Astrocyte (in vitro differentiated cells and primary cell): Measurements from ENCODE around the gene TBPL1. TPM values are rescaled to one million over a fixed set of nuclear protein-coding genes. Genes with fewer than 3 reads are reported as not detected.
A peak's percentile ranks its signal among the peaks of the same experiment; 100 is the strongest.

Experiments
- DNase-seq: peaks from one replicate; pipeline ENCODE4 v3.0.0-alpha.2; 2010; ENCODE audit warnings: low read depth
- FAIRE-seq: peaks from 2 replicates; lab custom pipeline; 2011; peaks lifted over from hg19 to GRCh38; lab: Jason Lieb, UNC
- H2AFZ ChIP-seq: 2 replicates; pipeline ENCODE4 v1.6.0; 2012; ENCODE audit warnings: low read depth, low read length, inconsistent platforms
- H3K27ac ChIP-seq: 2 replicates; pipeline ENCODE4 v1.5.1; 2011; ENCODE audit warnings: low read depth, low read length, inconsistent platforms
- H3K27me3 ChIP-seq: 2 replicates; pipeline ENCODE4 v1.6.0; 2011; ENCODE audit warnings: low read length, inconsistent platforms; ENCODE audit not compliant: insufficient read depth
- H3K36me3 ChIP-seq: 2 replicates; pipeline ENCODE4 v1.5.1; 2011; ENCODE audit warnings: low read length, inconsistent platforms; ENCODE audit not compliant: insufficient read depth
- H3K4me1 ChIP-seq: 2 replicates; pipeline ENCODE4 v1.5.1; 2011; ENCODE audit warnings: low read length, inconsistent platforms; ENCODE audit not compliant: insufficient read depth
- H3K4me2 ChIP-seq: 2 replicates; pipeline ENCODE4 v1.6.0; 2012; ENCODE audit warnings: low read length, inconsistent platforms
- H3K4me3 ChIP-seq: 2 replicates; pipeline ENCODE4 v1.5.1; 2011; ENCODE audit warnings: low read depth, mild to moderate bottlenecking, low read length, inconsistent platforms; ENCODE audit not compliant: insufficient read depth
- H3K79me2 ChIP-seq: 2 replicates; pipeline ENCODE4 v1.6.0; 2012; ENCODE audit warnings: mild to moderate bottlenecking, low read length, inconsistent platforms; ENCODE audit not compliant: insufficient read depth
- H3K9ac ChIP-seq: 2 replicates; pipeline ENCODE4 v1.6.0; 2012; ENCODE audit warnings: mild to moderate bottlenecking, low read length, inconsistent platforms
- H3K9me3 ChIP-seq: 2 replicates; pipeline ENCODE4 v1.5.1; 2012; ENCODE audit warnings: low read depth, mild to moderate bottlenecking, low read length, inconsistent platforms; ENCODE audit not compliant: insufficient read depth
- H4K20me1 ChIP-seq: 2 replicates; pipeline ENCODE4 v1.6.0; 2012; ENCODE audit warnings: low read length, inconsistent platforms; ENCODE audit not compliant: insufficient read depth
- H3K27ac Mint-ChIP-seq: one replicate; pipeline ENCODE4 v1.8.0; 2021; ENCODE audit warnings: mild to moderate bottlenecking, mixed read lengths; ENCODE audit not compliant: unreplicated experiment
- H3K27me3 Mint-ChIP-seq: one replicate; pipeline ENCODE4 v1.8.0; 2021; ENCODE audit warnings: low read depth, mixed read lengths; ENCODE audit not compliant: unreplicated experiment
- H3K36me3 Mint-ChIP-seq: one replicate; pipeline ENCODE4 v1.8.0; 2021; ENCODE audit warnings: low read depth, mixed read lengths; ENCODE audit not compliant: unreplicated experiment
- H3K4me1 Mint-ChIP-seq: one replicate; pipeline ENCODE4 v1.8.0; 2021; ENCODE audit warnings: low read depth, mixed read lengths; ENCODE audit not compliant: unreplicated experiment
- H3K4me3 Mint-ChIP-seq: one replicate; pipeline ENCODE4 v1.8.0; 2021; ENCODE audit warnings: mild to moderate bottlenecking, moderate library complexity, mixed read lengths; ENCODE audit not compliant: unreplicated experiment
- H3K9me3 Mint-ChIP-seq: one replicate; pipeline ENCODE4 v1.8.0; 2021; ENCODE audit warnings: mild to moderate bottlenecking, mixed read lengths; ENCODE audit not compliant: unreplicated experiment
- CTCF ChIP-seq: IDR thresholded peaks from 2 replicates; pipeline ENCODE4 v1.5.1; 2011; ENCODE audit warnings: low read depth, mild to moderate bottlenecking, inconsistent platforms, low read length, moderate library complexity; ENCODE audit not compliant: insufficient read depth
- EZH2 ChIP-seq: IDR thresholded peaks from 2 replicates; pipeline ENCODE4 v1.6.1; 2012; ENCODE audit warnings: mild to moderate bottlenecking, low read length, inconsistent platforms; ENCODE audit not compliant: insufficient read depth
- total RNA-seq: library from RNA; stranded (reverse); gene quantifications from 2 replicates; pipeline ENCODE4 v1.2.1, GENCODE V29; 2021

The TBPL1 gene
- total RNA-seq, 1 donor from 2014 or later, result 54.0 TPM

DNA sequence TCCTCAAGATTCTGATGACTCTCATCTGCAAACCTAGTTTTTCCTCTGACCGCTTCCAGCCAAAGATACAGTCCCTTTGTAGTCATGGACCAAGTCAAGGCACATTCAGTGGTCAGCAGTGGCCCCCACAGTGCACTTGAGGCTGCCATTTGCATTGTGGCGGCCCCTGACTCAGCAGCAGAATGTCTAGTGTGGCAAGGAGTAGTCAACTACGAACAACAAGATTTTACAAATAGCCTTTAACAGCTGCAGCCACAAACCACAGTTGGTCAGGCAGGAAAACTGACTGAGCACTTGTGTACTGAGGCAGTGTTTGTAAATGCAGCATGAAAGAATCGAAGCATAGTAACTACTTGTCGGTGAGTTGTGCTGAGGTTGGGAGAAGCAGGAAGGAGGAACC is 49.8 kb downstream of the TBPL1 start:
- TF ChIP-seq EZH2 (no peak), CTCF (no peak)
- H3K27me3 Mint-ChIP-seq, result no peaks in the 10 kb centered on the region
- Histone ChIP-seq H2AFZ (no peak overlapping the region), H3K4me2 (peak overlapping the region; percentile 77), H4K20me1 (no peaks in the 10 kb centered on the region), H3K27me3 (no peaks in the 10 kb centered on the region), H3K4me1 (peaks cover 20% of the 10 kb centered on the region), H3K4me3 (peak overlapping the region; percentile 6), H3K9ac (peak overlapping the region; percentile 48), H3K9me3 (no peaks in the 10 kb centered on the region), H3K27ac (peak overlapping the region; percentile 62), H3K79me2 (no peaks in the 10 kb centered on the region), H3K36me3 (no peaks in the 10 kb centered on the region)
- no peaks in the 10 kb centered on the region for H3K9me3 Mint-ChIP-seq
- peaks cover 13% of the 10 kb centered on the region for H3K4me1 Mint-ChIP-seq
- peaks cover 6% of the 10 kb centered on the region for H3K36me3 Mint-ChIP-seq
- H3K4me3 Mint-ChIP-seq, result no peak overlapping the region
- DNase-seq, result peak; percentile 95
- no peak for FAIRE-seq
- H3K27ac Mint-ChIP-seq, result peak overlapping the region; percentile 77

GRCh38 chr6:134003542-134003951 is 50.5 kb downstream of the TBPL1 start:
- no peak for FAIRE-seq
- peaks cover 20% of the 10 kb centered on the region for H3K4me1 ChIP-seq
- peak overlapping the region; percentile 77 for H3K4me2 ChIP-seq
- no peaks in the 10 kb centered on the region for H3K9me3 Mint-ChIP-seq
- H3K27me3 Mint-ChIP-seq, result no peaks in the 10 kb centered on the region
- no peak for TF ChIP-seq CTCF
- no peak for TF ChIP-seq EZH2
- no peak overlapping the region for H3K4me3 Mint-ChIP-seq
- H3K27ac Mint-ChIP-seq, result peak overlapping the region; percentile 4
- H3K27ac ChIP-seq, result peak overlapping the region; percentile 62
- peak overlapping the region; percentile 6 for H3K4me3 ChIP-seq
- H3K4me1 Mint-ChIP-seq, result peaks cover 13% of the 10 kb centered on the region
- H3K36me3 ChIP-seq, result no peaks in the 10 kb centered on the region
- DNase-seq, result peak; percentile 49
- no peaks in the 10 kb centered on the region for H3K9me3 ChIP-seq
- peak overlapping the region; percentile 40 for H2AFZ ChIP-seq
- H3K36me3 Mint-ChIP-seq, result peaks cover 6% of the 10 kb centered on the region
- H4K20me1 ChIP-seq, result no peaks in the 10 kb centered on the region
- peak overlapping the region; percentile 48 for H3K9ac ChIP-seq
- H3K79me2 ChIP-seq, result no peaks in the 10 kb centered on the region
- H3K27me3 ChIP-seq, result no peaks in the 10 kb centered on the region

DNA sequence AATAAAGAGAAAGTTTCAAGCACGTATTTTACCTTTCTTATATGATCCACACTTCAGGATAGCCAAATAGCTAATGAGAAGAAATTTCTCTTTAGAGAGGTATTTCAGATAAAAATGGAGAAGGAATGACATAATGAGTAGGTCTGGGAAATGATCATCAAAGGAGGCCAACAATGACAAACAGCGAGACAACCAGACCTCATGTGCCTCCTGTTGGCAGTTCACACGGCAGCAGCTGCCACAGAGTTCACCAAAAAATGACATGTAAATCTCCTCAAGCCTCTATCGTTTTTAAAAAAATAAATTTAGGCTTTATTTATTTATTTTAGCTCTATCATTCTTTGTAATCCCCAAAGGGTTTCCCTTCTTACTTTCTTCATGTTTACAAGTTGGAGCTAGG is 51.7 kb downstream of the TBPL1 start:
- H3K27me3 Mint-ChIP-seq, result no peaks in the 10 kb centered on the region
- no peaks in the 10 kb centered on the region for H3K79me2 ChIP-seq
- H4K20me1 ChIP-seq, result no peaks in the 10 kb centered on the region
- H3K36me3 Mint-ChIP-seq, result peaks cover 10% of the 10 kb centered on the region
- FAIRE-seq (no peak), DNase-seq (no peak)
- H3K4me1 ChIP-seq, result peaks cover 20% of the 10 kb centered on the region
- peak overlapping the region; percentile 62 for H3K27ac ChIP-seq
- no peak overlapping the region for H2AFZ ChIP-seq
- no peak overlapping the region for H3K4me3 Mint-ChIP-seq
- no peaks in the 10 kb centered on the region for H3K36me3 ChIP-seq
- H3K4me1 Mint-ChIP-seq, result peaks cover 13% of the 10 kb centered on the region
- no peaks in the 10 kb centered on the region for H3K9me3 ChIP-seq
- no peaks in the 10 kb centered on the region for H3K27me3 ChIP-seq
- H3K27ac Mint-ChIP-seq, result no peak overlapping the region
- H3K4me2 ChIP-seq, result no peak overlapping the region
- peaks cover 4% of the 10 kb centered on the region for H3K9me3 Mint-ChIP-seq
- no peak overlapping the region for H3K4me3 ChIP-seq
- TF ChIP-seq EZH2 (no peak), CTCF (no peak)
- no peak overlapping the region for H3K9ac ChIP-seq
